K562 (cell line): ENCODE data around the gene CNRIP1. TPM values are rescaled to one million over a fixed set of nuclear protein-coding genes. Genes with fewer than 3 reads are reported as not detected.

Source experiments
- ATAC-seq: fragments of 200-7000 bp; cut with Tn5 transposase; 3 replicates; pipeline ENCODE4 v1.9.1; 2020; ENCODE audit warnings: moderate library complexity
- BruUV-seq: library from RNA; stranded (reverse); fragments of 400-500 nt; replicated peaks from 2 replicates; lab custom pipeline; 2021; lab: Mats Ljungman, UMichigan
- CTCF ChIA-PET: fragments of 300-600 bp; formaldehyde crosslinking; extraction: SDS; loops from one replicate; lab custom pipeline; 2021; ENCODE audit warnings: low intra/inter-chr PET ratio; lab: Yijun Ruan, JAX
- POLR2A ChIA-PET: fragments of 300-600, 350-650 bp; sonication (Branson Sonifier 250); formaldehyde crosslinking; extraction: SDS; loops from one replicate; lab custom pipeline; 2021; ENCODE audit warnings: antibody characterized with exemption, inconsistent platforms; lab: Yijun Ruan, JAX
- DNase-seq, 4 experiments: peaks; one replicate each; pipeline versions ENCODE4 v3.0.0 to v3.0.0-alpha.2; 2011 to 2018; ENCODE audit warnings: low spot score in 3 of 4, mixed read lengths in 3 of 4; ENCODE audit errors: extremely low read depth in 1 of 4
- FAIRE-seq: peaks from 2 replicates; lab custom pipeline; 2011; peaks lifted over from hg19 to GRCh38; lab: Jason Lieb, UNC
- H2AFZ ChIP-seq: 2 replicates; pipeline ENCODE4 v1.6.0; 2011; ENCODE audit warnings: low read depth, low read length, control low read depth, inconsistent platforms
- H3K27ac ChIP-seq: fragments of 200-600 bp; 3 replicates; pipeline ENCODE4 v1.8.0; 2011; ENCODE audit warnings: low read depth, mild to moderate bottlenecking, control low read depth, inconsistent platforms, low read length, moderate library complexity, mixed read lengths; ENCODE audit errors: extremely low read depth
- H3K27me3 ChIP-seq, 2 experiments: fragments of 300-600 bp in 1 of 2; 2 replicates in 1 of 2; 3 replicates in 1 of 2; pipeline versions ENCODE4 v1.6.0 to v1.8.0; 2011; ENCODE audit warnings: inconsistent platforms in 2 of 2, low read length in 2 of 2, mild to moderate bottlenecking in 1 of 2, mixed read lengths in 1 of 2, moderate library complexity in 1 of 2; ENCODE audit not compliant: control insufficient read depth in 2 of 2, insufficient read depth in 2 of 2
- H3K36me3 ChIP-seq: fragments of 300-600 bp; 3 replicates; pipeline ENCODE4 v1.8.0; 2011; ENCODE audit warnings: mild to moderate bottlenecking, low read length, inconsistent platforms; ENCODE audit not compliant: control insufficient read depth, insufficient read depth
- H3K4me1 ChIP-seq, 2 experiments: fragments of 200-600 bp in 1 of 2; replicated peaks in 1 of 2; 2 replicates in 1 of 2; 3 replicates in 1 of 2; pipeline versions ENCODE4 v1.5.1 to v1.8.0; 2011; ENCODE audit warnings: inconsistent platforms in 2 of 2, low read length in 2 of 2, mild to moderate bottlenecking in 1 of 2, mixed read lengths in 1 of 2, moderate library complexity in 1 of 2; ENCODE audit not compliant: control insufficient read depth in 2 of 2, insufficient read depth in 2 of 2
- H3K4me2 ChIP-seq: 2 replicates; pipeline ENCODE4 v1.6.1; 2011; ENCODE audit warnings: low read length, control low read depth, inconsistent platforms, mixed read lengths; ENCODE audit not compliant: insufficient read depth
- H3K4me3 ChIP-seq: fragments of 200-600 bp; sonication (generic), shearing (Covaris generic); 2 replicates; pipeline ENCODE4 v1.5.1; 2016; ENCODE audit warnings: control low read depth, inconsistent platforms
- H3K79me2 ChIP-seq: fragments of 200-600 bp; 3 replicates; pipeline ENCODE4 v1.8.0; 2011; ENCODE audit warnings: low read length, inconsistent platforms; ENCODE audit not compliant: control insufficient read depth, insufficient read depth
- H3K9ac ChIP-seq, 2 experiments: 2 replicates each; pipeline versions ENCODE4 v1.6.0 to v1.6.1; 2011; ENCODE audit warnings: low read depth in 2 of 2, low read length in 2 of 2, control low read depth in 1 of 2, inconsistent platforms in 1 of 2, mild to moderate bottlenecking in 1 of 2, mixed read lengths in 1 of 2; ENCODE audit not compliant: insufficient read depth in 1 of 2
- H3K9me1 ChIP-seq: one replicate; pipeline ENCODE4 v1.6.0; 2011; ENCODE audit warnings: inconsistent platforms, mild to moderate bottlenecking, low read length, moderate library complexity; ENCODE audit not compliant: control insufficient read depth, insufficient read depth
- H3K9me3 ChIP-seq: replicated peaks from 2 replicates; pipeline ENCODE4 v1.5.1; 2011; ENCODE audit warnings: low read depth, low read length, inconsistent platforms; ENCODE audit not compliant: control insufficient read depth, insufficient read depth
- H4K20me1 ChIP-seq: replicated peaks from 2 replicates; pipeline ENCODE4 v1.6.1; 2011; ENCODE audit warnings: low read length, inconsistent platforms, mixed read lengths; ENCODE audit not compliant: control insufficient read depth, insufficient read depth
- CREB3L1 ChIP-seq: fragments of 450-650 bp; IDR thresholded peaks from 2 replicates; pipeline ENCODE4 v1.6.1; 2014; ENCODE audit warnings: low read depth, mild to moderate bottlenecking, moderate library complexity, borderline replicate concordance
- GATAD2A ChIP-seq: fragments of 450-650 bp; IDR thresholded peaks from 2 replicates; pipeline ENCODE4 v1.6.1; 2017
- GTF2A2 ChIP-seq: IDR thresholded peaks from 2 replicates; pipeline ENCODE4 v1.6.1; 2016; ENCODE audit warnings: mild to moderate bottlenecking, missing genetic modification characterization, missing compliant biosample characterization
- PRDM10 ChIP-seq: fragments of 450-650 bp; IDR thresholded peaks from 2 replicates; pipeline ENCODE4 v1.6.1; 2018; ENCODE audit not compliant: partially characterized antibody
- ZNF696 ChIP-seq: fragments of 250-450 bp; sonication (Bioruptor Pico); conservative IDR thresholded peaks from 2 replicates; pipeline ENCODE4 v1.4.0; 2020; ENCODE audit warnings: mild to moderate bottlenecking, moderate library complexity
- WGBS: fragments of 100-300 bp; shearing (Covaris generic); methylation state at CpG from one replicate; pipeline ENCODE4 v1.1.6; 2016; ENCODE audit warnings: low coverage, mixed read lengths; ENCODE audit not compliant: insufficient coverage; ENCODE audit errors: missing lambda C conversion rate; 5-methylcytosine and 5-hydroxymethylcytosine counted together
- in situ Hi-C: fragments of 300-500 bp; cut with MboI; formaldehyde crosslinking; loops from 4 replicates; pipeline ENCODE4 v1.15.0; 2018; ENCODE audit warnings: inconsistent platforms, mixed read lengths
- intact Hi-C: fragments of 100-400 bp; cut with micrococcal nuclease; formaldehyde crosslinking; loops from 2 replicates; pipeline ENCODE4 v1.14.2; 2022
- polyA plus RNA-seq, 8 experiments: library from polyadenylated mRNA; depleted of rRNA in 4 of 8; stranded (reverse) in 5 of 8; unstranded in 3 of 8; fragments of >200 nt; fragmentation: Nextera tagmentation in 2 of 8; fragmentation: Illumina TruSeq in 1 of 8; extraction: Ambion mirVana in 2 of 8; extraction: Trizol in 1 of 8; gene quantifications; 2 replicates each; pipeline versions ENCODE4 v1.2.1 to v1.2.3, GENCODE V29; 2011 to 2014; ENCODE audit warnings: inconsistent platforms in 1 of 8, missing spikeins in 1 of 8
- total RNA-seq, 7 experiments: library from RNA; depleted of rRNA in 6 of 7; stranded (reverse); fragments of >200 nt in 6 of 7; fragmentation: Illumina TruSeq in 2 of 7; extraction: Trizol in 2 of 7; gene quantifications; 2 replicates each; pipeline versions ENCODE4 v1.2.1 to v1.2.3, GENCODE V29; 2011 to 2021; ENCODE audit warnings: low replicate concordance in 1 of 7

CNRIP1 gene
- total and polyA plus RNA-seq, 9 of the 15 experiments (the other 6 are each of a cell fraction or from before 2014, with no cell fraction given): 0.59 to 2.1 (median 1.5) TPM

DNA sequence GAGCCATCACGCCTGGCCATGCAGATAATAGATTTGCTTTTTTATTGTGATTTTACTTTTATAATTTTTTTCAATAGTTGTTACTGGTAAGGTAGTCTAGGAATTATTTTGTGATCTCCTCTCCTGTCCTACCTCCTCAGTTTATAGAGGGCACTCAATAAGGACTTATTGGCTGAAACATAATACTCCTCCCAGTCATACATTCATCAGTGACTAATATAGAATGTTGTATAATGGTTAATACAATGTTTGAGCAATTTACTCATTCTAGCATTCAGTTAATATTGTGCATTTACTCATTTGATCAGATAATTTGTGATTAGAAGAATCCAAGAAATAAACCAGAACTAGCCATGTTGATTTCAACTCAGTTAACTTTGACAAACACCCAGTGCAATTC lies 41.6 kb downstream of the CNRIP1 start:
- H3K9me1 ChIP-seq: no peaks in the 10 kb centered on the region
- WGBS: 77% methylated on average over 1 of the region's 1 CpG
- BruUV-seq: no TSS peak
- CTCF ChIA-PET: no interaction called here
- no peaks in the 10 kb centered on the region for H3K9me3 ChIP-seq
- H3K4me2 ChIP-seq: no peak overlapping the region
- no peak for ATAC-seq
- in situ Hi-C loops: no loop called here
- intact Hi-C loops: no loop called here
- H3K9ac ChIP-seq: no peak overlapping the region
- H3K27ac ChIP-seq: no peak overlapping the region
- no peak for TF ChIP-seq CREB3L1
- no peak overlapping the region for H2AFZ ChIP-seq
- H3K36me3 ChIP-seq: no peaks in the 10 kb centered on the region
- H3K4me1 ChIP-seq: peaks cover 2 to 4% of the 10 kb centered on the region in 2 experiments; a peak in 3 of 5 replicates
- H3K79me2 ChIP-seq: no peaks in the 10 kb centered on the region
- H3K27me3 ChIP-seq: no peaks in the 10 kb centered on the region
- H3K4me3 ChIP-seq: no peak overlapping the region
- FAIRE-seq: no peak
- DNase-seq: no peak
- POLR2A ChIA-PET: no interaction called here
- no peaks in the 10 kb centered on the region for H4K20me1 ChIP-seq

DNA sequence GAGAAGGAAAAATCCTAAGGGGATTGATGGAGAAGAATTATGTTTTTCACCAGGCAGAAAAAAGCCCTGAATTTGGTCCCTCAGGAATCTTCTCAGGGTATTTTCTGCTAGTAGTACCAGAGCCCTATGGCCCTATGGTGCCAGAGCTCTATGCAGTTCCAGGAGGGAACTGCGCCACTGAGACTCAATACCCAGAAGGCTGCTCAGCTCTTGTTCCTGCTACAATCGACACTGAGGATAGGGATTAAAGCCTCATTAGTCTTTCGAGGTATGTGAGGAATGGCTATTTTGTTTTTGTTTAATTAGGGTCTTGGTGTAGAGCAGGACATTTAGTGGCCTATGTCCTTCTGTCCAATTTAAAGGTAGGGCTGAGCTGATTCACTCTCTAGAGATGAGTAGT lies 45.7 kb downstream of the CNRIP1 start:
- POLR2A ChIA-PET: interaction anchor here (0.6 to 1.0 kb wide), 3 partner anchors 11 to 167 kb away, joined by 3 read pairs; no protein-coding TSS in a partner anchor
- in situ Hi-C loops: no loop called here
- H3K9me1 ChIP-seq: no peaks in the 10 kb centered on the region
- CTCF ChIA-PET: no interaction called here
- peak overlapping the region; percentile 22; the same call in 1 of the 2 replicates for H2AFZ ChIP-seq
- no peaks in the 10 kb centered on the region for H3K4me1 ChIP-seq
- H3K79me2 ChIP-seq: no peaks in the 10 kb centered on the region
- H3K36me3 ChIP-seq: no peaks in the 10 kb centered on the region
- intact Hi-C loops: no loop called here
- TF ChIP-seq GTF2A2 (tag): no peak
- no peak for TF ChIP-seq PRDM10
- TF ChIP-seq GATAD2A: no peak
- no peak for TF ChIP-seq ZNF696
- no peak overlapping the region for H3K4me2 ChIP-seq
- H3K27ac ChIP-seq: no peak overlapping the region
- H3K9ac ChIP-seq: no peak overlapping the region
- no peak overlapping the region for H3K4me3 ChIP-seq
- FAIRE-seq: no peak
- no peaks in the 10 kb centered on the region for H4K20me1 ChIP-seq
- WGBS: 37% methylated on average over 3 of the region's 3 CpGs
- no peaks in the 10 kb centered on the region for H3K9me3 ChIP-seq
- no peaks in the 10 kb centered on the region for H3K27me3 ChIP-seq
- no TSS peak for BruUV-seq
- peak; percentile 67; the same call in 2 of the 3 replicates for ATAC-seq
- DNase-seq: no peak
